Mesenchymal stem cell (in vitro differentiated cells and primary cell): Measurements from ENCODE around the gene TECR.
A peak's percentile ranks its signal among the peaks of the same experiment; 100 is the strongest.
"Not testable (repeated sequence)": the region's sequence is repeated elsewhere in the genome, so short reads cannot be mapped to it uniquely, and the experiment has no call there.

Experiments used
- DNase-seq: peaks from one replicate; pipeline ENCODE4 v3.0.0-alpha.2; 2013
- H2AFZ ChIP-seq: one replicate; pipeline ENCODE4 v1.6.1; 2013; ENCODE audit warnings: low read depth, mild to moderate bottlenecking, control low read depth, inconsistent platforms, low read length, moderate library complexity
- H2AK5ac ChIP-seq: 2 replicates; pipeline ENCODE4 v1.6.1; 2013; ENCODE audit warnings: low read length, moderate library complexity, mild to moderate bottlenecking, inconsistent platforms; ENCODE audit not compliant: severe bottlenecking
- H2BK120ac ChIP-seq: one replicate; pipeline ENCODE4 v1.6.1; 2013; ENCODE audit warnings: low read depth, mild to moderate bottlenecking, inconsistent platforms, low read length, moderate library complexity
- H2BK12ac ChIP-seq, 2 experiments: one replicate each; pipeline ENCODE4 v1.6.1; 2013; ENCODE audit warnings: inconsistent platforms in 2 of 2, low read length in 2 of 2, mild to moderate bottlenecking in 2 of 2, moderate library complexity in 2 of 2, control low read depth in 1 of 2
- H2BK15ac ChIP-seq: one replicate; pipeline ENCODE4 v1.6.1; 2013; ENCODE audit warnings: mild to moderate bottlenecking, low read depth, inconsistent platforms; ENCODE audit not compliant: poor library complexity, severe bottlenecking
- H2BK5ac ChIP-seq: 2 replicates; pipeline ENCODE4 v1.6.1; 2013; ENCODE audit warnings: low read depth, mild to moderate bottlenecking, low read length, control low read depth, inconsistent platforms; ENCODE audit not compliant: poor library complexity, severe bottlenecking
- H3K14ac ChIP-seq, 2 experiments: one replicate each; pipeline ENCODE4 v1.6.1; 2013; ENCODE audit warnings: inconsistent platforms in 2 of 2, low read length in 2 of 2, control low read depth in 1 of 2, mild to moderate bottlenecking in 1 of 2, moderate library complexity in 1 of 2
- H3K18ac ChIP-seq, 2 experiments: one replicate each; pipeline ENCODE4 v1.6.1; 2013; ENCODE audit warnings: inconsistent platforms in 2 of 2, low read length in 2 of 2, control low read depth in 1 of 2, low read depth in 1 of 2, mild to moderate bottlenecking in 1 of 2
- H3K23ac ChIP-seq, 2 experiments: one replicate each; pipeline ENCODE4 v1.6.1; 2013; ENCODE audit warnings: inconsistent platforms in 2 of 2, low read length in 2 of 2, mild to moderate bottlenecking in 2 of 2, moderate library complexity in 2 of 2, control low read depth in 1 of 2
- H3K27ac ChIP-seq: 2 replicates; pipeline ENCODE4 v1.5.1; 2013; ENCODE audit warnings: mild to moderate bottlenecking, moderate library complexity, low read length, control low read depth, inconsistent platforms; ENCODE audit not compliant: poor library complexity, severe bottlenecking
- H3K27me3 ChIP-seq, 2 experiments: 2 replicates each; pipeline versions ENCODE4 v1.6.1 to v1.7.0; 2013; ENCODE audit warnings: low read length in 2 of 2, mild to moderate bottlenecking in 2 of 2, moderate library complexity in 2 of 2, control low read depth in 1 of 2, inconsistent platforms in 1 of 2; ENCODE audit not compliant: control insufficient read depth in 1 of 2, insufficient read depth in 1 of 2
- H3K36me3 ChIP-seq, 2 experiments: 2 replicates each; pipeline versions ENCODE4 v1.6.1 to v1.7.0; 2013; ENCODE audit warnings: low read length in 2 of 2, control low read depth in 1 of 2, inconsistent platforms in 1 of 2, low read depth in 1 of 2, mild to moderate bottlenecking in 1 of 2; ENCODE audit not compliant: insufficient read depth in 2 of 2, control insufficient read depth in 1 of 2
- H3K4ac ChIP-seq, 2 experiments: one replicate each; pipeline ENCODE4 v1.6.1; 2013; ENCODE audit warnings: inconsistent platforms in 2 of 2, low read length in 2 of 2, mild to moderate bottlenecking in 2 of 2, moderate library complexity in 2 of 2, control low read depth in 1 of 2, low read depth in 1 of 2
- H3K4me1 ChIP-seq: 2 replicates; pipeline ENCODE4 v1.6.1; 2013; ENCODE audit warnings: low read depth, low read length, control low read depth; ENCODE audit not compliant: control insufficient read depth, insufficient read depth
- H3K4me2 ChIP-seq: 2 replicates; pipeline ENCODE4 v1.6.1; 2013; ENCODE audit warnings: low read length, mild to moderate bottlenecking, inconsistent platforms; ENCODE audit not compliant: poor library complexity, severe bottlenecking
- H3K4me3 ChIP-seq, 2 experiments: 2 replicates each; pipeline versions ENCODE4 v1.5.1 to v1.7.0; 2013; ENCODE audit warnings: low read length in 2 of 2, mild to moderate bottlenecking in 2 of 2, control low read depth in 1 of 2, low read depth in 1 of 2; ENCODE audit not compliant: insufficient read depth in 1 of 2
- H3K79me1 ChIP-seq: replicated peaks from 2 replicates; pipeline ENCODE4 v1.6.1; 2013; ENCODE audit warnings: mild to moderate bottlenecking, control low read depth, low read length, inconsistent platforms; ENCODE audit not compliant: poor library complexity, severe bottlenecking
- H3K9ac ChIP-seq: 2 replicates; pipeline ENCODE4 v1.7.0; 2013; ENCODE audit warnings: mild to moderate bottlenecking, low read length, moderate library complexity
- H3K9me3 ChIP-seq: 2 replicates; pipeline ENCODE4 v1.7.0; 2013; ENCODE audit warnings: mild to moderate bottlenecking, low read length; ENCODE audit not compliant: control insufficient read depth
- H4K8ac ChIP-seq: one replicate; pipeline ENCODE4 v1.6.1; 2013; ENCODE audit warnings: inconsistent platforms, mild to moderate bottlenecking, low read length, moderate library complexity
- H4K91ac ChIP-seq: one replicate; pipeline ENCODE4 v1.6.1; 2013; ENCODE audit warnings: mild to moderate bottlenecking, low read length, inconsistent platforms
- WGBS: methylation state at CpG from one replicate; pipeline ENCODE4 v1.1.7; 2013; ENCODE audit warnings: mixed read lengths; 5-methylcytosine and 5-hydroxymethylcytosine counted together

Gene TECR

DNA sequence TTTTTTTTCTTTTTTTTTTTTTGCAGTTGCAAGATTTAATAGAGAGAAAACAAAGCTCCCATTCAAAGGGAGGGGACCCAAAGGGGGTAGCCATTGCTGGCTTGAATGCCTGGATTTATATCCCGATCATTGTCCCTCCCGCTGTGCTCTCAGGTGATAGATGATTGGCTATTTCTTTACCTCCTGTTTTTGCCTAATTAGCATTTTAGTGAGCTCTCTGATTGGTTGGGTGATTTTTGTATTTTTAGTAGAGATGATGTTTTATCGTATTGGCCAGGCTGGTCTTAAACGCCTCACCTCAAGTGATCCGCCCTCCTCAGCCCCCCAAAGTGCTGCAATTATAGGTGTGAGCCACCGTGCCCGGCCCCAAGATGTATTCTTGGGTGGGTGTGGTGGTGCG is 24.8 kb upstream of the TECR start:
- not testable (repeated sequence) for H4K91ac ChIP-seq, H3K23ac ChIP-seq, H3K4me2 ChIP-seq, H2AK5ac ChIP-seq, H2BK120ac ChIP-seq, H2BK15ac ChIP-seq, H2BK12ac ChIP-seq, H3K36me3 ChIP-seq, H3K4me3 ChIP-seq, H3K79me1 ChIP-seq, H3K18ac ChIP-seq, DNase-seq, H3K14ac ChIP-seq, H3K27me3 ChIP-seq, H3K9me3 ChIP-seq, H3K27ac ChIP-seq, H3K9ac ChIP-seq, H2BK5ac ChIP-seq, H3K4ac ChIP-seq, H2AFZ ChIP-seq, H4K8ac ChIP-seq
- WGBS = 88% methylated on average over 8 of the region's 8 CpGs
- H3K4me1 ChIP-seq = peaks cover 18% of the 10 kb centered on the region

DNA sequence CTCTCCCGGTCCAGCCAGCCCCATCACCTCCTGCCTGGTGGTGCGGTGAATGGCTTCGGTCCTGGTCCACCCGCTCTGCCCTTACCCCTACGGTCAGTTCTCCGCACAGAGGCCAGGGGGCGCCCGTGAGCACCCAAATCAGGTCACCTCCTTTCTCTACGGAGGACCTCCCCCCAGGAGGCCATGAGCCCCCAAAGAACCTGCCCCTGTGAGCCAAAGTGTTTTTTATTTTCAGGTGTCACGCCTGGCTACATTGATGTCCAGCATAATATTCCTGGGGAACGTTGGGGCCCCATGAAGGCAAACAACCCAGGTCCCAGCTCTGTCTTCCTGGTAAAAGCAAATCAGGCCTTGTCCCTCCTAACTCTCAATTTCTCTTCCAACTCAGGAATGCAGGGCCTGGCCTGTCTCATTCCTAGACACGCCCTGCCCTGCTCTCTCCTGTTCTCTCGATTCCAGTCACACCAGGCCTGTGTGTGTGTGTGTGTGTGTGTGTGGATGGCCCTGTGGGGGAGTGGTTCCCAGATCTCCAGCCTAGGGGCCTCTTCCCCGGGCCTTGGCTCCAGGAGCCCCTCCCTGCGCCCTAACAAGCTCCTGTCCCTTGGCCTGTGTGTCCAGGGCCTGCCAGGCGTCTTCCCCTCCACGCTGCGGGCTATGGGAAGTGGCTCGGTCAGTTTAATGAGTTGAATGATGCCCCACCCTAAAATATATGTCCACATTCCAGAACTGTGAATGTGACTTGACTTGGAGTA is 23.7 kb upstream of the TECR start:
- no peaks in the 10 kb centered on the region for H3K36me3 ChIP-seq
- peak overlapping the region; percentile 76 for H3K27ac ChIP-seq
- H3K27me3 ChIP-seq = no peaks in the 10 kb centered on the region
- H2AFZ ChIP-seq = peak overlapping the region; percentile 79
- peak overlapping the region; percentile 67 to 74 for H2BK12ac ChIP-seq
- peak overlapping the region; percentile 94 for H4K8ac ChIP-seq
- peak overlapping the region in 1 of 2 experiments; percentile 75 for H3K23ac ChIP-seq
- H4K91ac ChIP-seq = peak overlapping the region; percentile 64
- H3K18ac ChIP-seq = peak overlapping the region; percentile 77 to 89
- H3K9me3 ChIP-seq = no peaks in the 10 kb centered on the region
- H2BK15ac ChIP-seq = peak overlapping the region; percentile 89
- no peak overlapping the region for H3K14ac ChIP-seq
- H3K4me3 ChIP-seq = no peak overlapping the region
- peaks cover 18% of the 10 kb centered on the region for H3K4me1 ChIP-seq
- peak overlapping the region; percentile 32 to 66 for H3K4ac ChIP-seq
- DNase-seq = peak; percentile 86
- H2AK5ac ChIP-seq = peak overlapping the region; percentile 76
- peak overlapping the region; percentile 59 for H2BK120ac ChIP-seq
- H3K79me1 ChIP-seq = no peaks in the 10 kb centered on the region
- H3K4me2 ChIP-seq = no peak overlapping the region
- 13% methylated on average over 15 of the region's 19 CpGs for WGBS
- peak overlapping the region; percentile 77 for H2BK5ac ChIP-seq
- peak overlapping the region; percentile 70 for H3K9ac ChIP-seq

DNA sequence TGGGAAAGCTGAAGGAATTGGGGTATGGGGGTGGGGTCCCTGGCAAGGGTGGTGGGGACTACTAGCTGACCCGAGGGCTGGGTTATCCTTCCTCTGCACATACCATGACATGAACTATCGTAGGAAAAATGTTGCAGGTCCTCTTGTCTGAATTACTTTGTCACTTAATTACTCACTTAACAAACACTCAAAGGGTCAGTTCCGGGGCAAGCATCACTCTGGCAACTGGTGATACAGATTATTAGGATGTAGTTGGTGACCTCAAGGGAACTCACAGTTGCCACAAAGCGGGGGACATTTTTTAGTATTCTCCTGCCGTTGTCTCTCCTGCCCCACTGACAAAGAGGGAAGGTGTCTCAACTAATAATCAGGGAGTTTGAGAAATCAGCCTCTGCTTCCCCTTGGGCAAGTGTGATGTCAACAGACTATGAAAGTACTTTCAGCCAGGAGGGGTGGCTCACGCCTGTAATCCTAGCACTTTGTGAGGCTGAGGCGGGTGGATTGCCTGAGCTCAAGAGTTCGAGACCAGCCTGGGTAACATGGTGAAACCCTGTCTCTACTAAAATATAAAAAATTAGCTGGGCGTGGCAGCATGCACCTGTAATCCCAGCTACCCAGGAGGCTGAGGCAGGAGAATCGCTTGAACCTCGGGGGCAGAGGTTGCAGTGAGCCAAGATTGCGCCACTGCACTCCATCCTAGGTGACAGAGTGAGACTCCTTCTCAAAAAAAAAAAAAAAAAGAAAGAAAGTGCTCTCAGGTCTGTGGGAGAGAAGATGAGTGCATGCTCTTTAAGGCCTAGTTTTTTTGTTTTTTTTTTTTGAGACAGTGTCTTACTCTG is 21.5 kb upstream of the TECR start:
- no peak overlapping the region for H3K4ac ChIP-seq
- H3K4me3 ChIP-seq = no peak overlapping the region
- no peaks in the 10 kb centered on the region for H3K9me3 ChIP-seq
- no peak overlapping the region for H2AFZ ChIP-seq
- DNase-seq = peak; percentile 88
- no peak overlapping the region for H4K91ac ChIP-seq
- no peak overlapping the region for H2BK15ac ChIP-seq
- H3K18ac ChIP-seq = no peak overlapping the region
- H3K27ac ChIP-seq = no peak overlapping the region
- WGBS = 58% methylated on average over 8 of the region's 12 CpGs
- H3K27me3 ChIP-seq = no peaks in the 10 kb centered on the region
- H2BK12ac ChIP-seq = no peak overlapping the region
- H4K8ac ChIP-seq = no peak overlapping the region
- H3K4me2 ChIP-seq = no peak overlapping the region
- no peak overlapping the region for H3K9ac ChIP-seq
- H3K23ac ChIP-seq = no peak overlapping the region
- H3K4me1 ChIP-seq = peaks cover 21% of the 10 kb centered on the region
- no peak overlapping the region for H2BK5ac ChIP-seq
- no peak overlapping the region for H3K14ac ChIP-seq
- H3K36me3 ChIP-seq = no peaks in the 10 kb centered on the region
- H2AK5ac ChIP-seq = no peak overlapping the region
- peaks cover 3% of the 10 kb centered on the region for H3K79me1 ChIP-seq
- H2BK120ac ChIP-seq = no peak overlapping the region
